IMR-90 (cell line): ENCODE results near the gene SERPING1. TPM values are rescaled to one million over a fixed set of nuclear protein-coding genes. Genes with fewer than 3 reads are reported as not detected.

Source experiments
- ATAC-seq: fragments of 200-7000 bp; cut with Tn5 transposase; 2 replicates; pipeline ENCODE4 v1.9.1; 2020; ENCODE audit warnings: low read depth, mild to moderate bottlenecking, moderate library complexity
- BruUV-seq: library from RNA; stranded (reverse); fragments of 400-500 nt; replicated peaks from 2 replicates; lab custom pipeline; 2021; lab: Mats Ljungman, UMichigan
- CTCF ChIA-PET: fragments of 300-600 bp; formaldehyde crosslinking; extraction: SDS; loops from one replicate; lab custom pipeline; 2021; ENCODE audit warnings: antibody characterized with exemption; lab: Yijun Ruan, JAX
- POLR2A ChIA-PET: fragments of 300-600 bp; sonication (Branson Sonifier 250); formaldehyde crosslinking; loops from one replicate; lab custom pipeline; 2022; ENCODE audit warnings: antibody characterized with exemption; ENCODE audit not compliant: unreplicated experiment; lab: Charles Lee
- DNase-seq: peaks from one replicate; pipeline ENCODE4 v3.0.0; 2013
- H2AFZ ChIP-seq: replicated peaks from 2 replicates; pipeline ENCODE3; 2013; ENCODE audit warnings: low read length, mild to moderate bottlenecking; ENCODE audit not compliant: poor library complexity
- H2AK5ac ChIP-seq: 2 replicates; pipeline ENCODE4 v1.6.1; 2013; ENCODE audit warnings: low read depth, low read length, inconsistent platforms
- H2AK9ac ChIP-seq: replicated peaks from 2 replicates; pipeline ENCODE3; 2013; ENCODE audit warnings: mild to moderate bottlenecking, low read depth, low read length, moderate library complexity; ENCODE audit not compliant: poor library complexity
- H2BK120ac ChIP-seq: 2 replicates; pipeline ENCODE4 v1.6.1; 2013; ENCODE audit warnings: low read depth, low read length, inconsistent platforms
- H2BK15ac ChIP-seq: 3 replicates; pipeline ENCODE4 v1.6.1; 2013; ENCODE audit warnings: low read depth, low read length, inconsistent platforms
- H2BK20ac ChIP-seq: 2 replicates; pipeline ENCODE4 v1.6.1; 2013; ENCODE audit warnings: low read depth, mild to moderate bottlenecking, inconsistent platforms, low read length, moderate library complexity
- H2BK5ac ChIP-seq: 2 replicates; pipeline ENCODE4 v1.6.1; 2013; ENCODE audit warnings: mild to moderate bottlenecking, low read depth, low read length, inconsistent platforms; ENCODE audit not compliant: poor library complexity, severe bottlenecking
- H3K14ac ChIP-seq: replicated peaks from 2 replicates; pipeline ENCODE4 v1.6.1; 2013; ENCODE audit warnings: low read depth, low read length, inconsistent platforms
- H3K18ac ChIP-seq: 2 replicates; pipeline ENCODE4 v1.6.1; 2013; ENCODE audit warnings: low read depth, low read length, control low read depth
- H3K23ac ChIP-seq: 2 replicates; pipeline ENCODE4 v1.6.1; 2013; ENCODE audit warnings: low read depth, low read length, inconsistent platforms
- H3K27ac ChIP-seq: 2 replicates; pipeline ENCODE4 v1.5.1; 2013; ENCODE audit warnings: mild to moderate bottlenecking, control low read depth, low read length; ENCODE audit not compliant: insufficient read depth
- H3K27me3 ChIP-seq: 2 replicates; pipeline ENCODE4 v1.6.1; 2013; ENCODE audit warnings: low read length; ENCODE audit not compliant: control insufficient read depth, insufficient read depth
- H3K36me3 ChIP-seq: 2 replicates; pipeline ENCODE4 v1.6.1; 2013; ENCODE audit warnings: low read length, mixed read lengths; ENCODE audit not compliant: control insufficient read depth, insufficient read depth
- H3K4ac ChIP-seq: 2 replicates; pipeline ENCODE4 v1.6.1; 2013; ENCODE audit warnings: low read depth, low read length, inconsistent platforms
- H3K4me1 ChIP-seq: 2 replicates; pipeline ENCODE4 v1.6.1; 2013; ENCODE audit warnings: low read length, mixed read lengths; ENCODE audit not compliant: control insufficient read depth, insufficient read depth
- H3K4me2 ChIP-seq: 2 replicates; pipeline ENCODE4 v1.6.1; 2013; ENCODE audit warnings: low read depth, mild to moderate bottlenecking, control low read depth, low read length, moderate library complexity
- H3K4me3 ChIP-seq: 2 replicates; pipeline ENCODE4 v1.5.1; 2013; ENCODE audit warnings: low read depth, mild to moderate bottlenecking, control low read depth, low read length, moderate library complexity; ENCODE audit not compliant: insufficient read depth
- H3K56ac ChIP-seq: 2 replicates; pipeline ENCODE4 v1.6.1; 2013; ENCODE audit warnings: low read length, inconsistent platforms; ENCODE audit not compliant: insufficient read depth; ENCODE audit errors: extremely low read depth
- H3K79me1 ChIP-seq, 2 experiments: 2 replicates each; pipeline ENCODE4 v1.6.1; 2013; ENCODE audit warnings: low read length in 2 of 2, inconsistent platforms in 1 of 2, low read depth in 1 of 2
- H3K9ac ChIP-seq: 2 replicates; pipeline ENCODE4 v1.6.1; 2013; ENCODE audit warnings: low read depth, low read length, control low read depth
- H3K9me1 ChIP-seq: 2 replicates; pipeline ENCODE4 v1.6.1; 2013; ENCODE audit warnings: low read length, inconsistent platforms; ENCODE audit not compliant: insufficient read depth
- H3K9me3 ChIP-seq: 2 replicates; pipeline ENCODE4 v1.6.1; 2013; ENCODE audit warnings: low read length; ENCODE audit not compliant: control insufficient read depth, insufficient read depth
- H4K20me1 ChIP-seq: 2 replicates; pipeline ENCODE4 v1.6.1; 2013; ENCODE audit warnings: low read length, inconsistent platforms; ENCODE audit not compliant: insufficient read depth
- H4K5ac ChIP-seq: 2 replicates; pipeline ENCODE4 v1.6.1; 2013; ENCODE audit warnings: mild to moderate bottlenecking, low read depth, low read length, control low read depth
- H4K8ac ChIP-seq, 2 experiments: 2 replicates each; pipeline ENCODE4 v1.6.1; 2013; ENCODE audit warnings: low read depth in 2 of 2, low read length in 2 of 2, control low read depth in 1 of 2, inconsistent platforms in 1 of 2
- H4K91ac ChIP-seq: 2 replicates; pipeline ENCODE4 v1.6.1; 2013; ENCODE audit warnings: low read depth, low read length, inconsistent platforms; ENCODE audit not compliant: insufficient read depth
- POLR2A ChIP-seq: IDR thresholded peaks from 2 replicates; pipeline ENCODE4 v1.6.1; 2012; ENCODE audit warnings: mild to moderate bottlenecking, low read depth, low read length
- RAD21 ChIP-seq: IDR thresholded peaks from 2 replicates; pipeline ENCODE4 v1.6.1; 2012; ENCODE audit warnings: low read length, improper control_type of control experiment
- USF2 ChIP-seq: fragments of 150-350 bp; IDR thresholded peaks from 2 replicates; pipeline ENCODE4 v1.6.1; 2017; ENCODE audit warnings: mild to moderate bottlenecking, antibody characterized with exemption, low read length, low read depth
- WGBS, 2 experiments: methylation state at CpG; one replicate each; pipeline versions ENCODE4 v1.1.5 to v1.1.7; 2013; ENCODE audit warnings: missing lambda C conversion rate in 2 of 2; ENCODE audit not compliant: insufficient read length in 1 of 2; ENCODE audit errors: extremely low coverage in 2 of 2; 5-methylcytosine and 5-hydroxymethylcytosine counted together
- dilution Hi-C: fragments of 300-500 bp; cut with HindIII; formaldehyde crosslinking; loops from one replicate; pipeline ENCODE4 v1.14.3; 2018; ENCODE audit warnings: low sequenced_read_pairs; ENCODE audit not compliant: unreplicated experiment
- in situ Hi-C: fragments of 300-500 bp; cut with MboI; formaldehyde crosslinking; loops from 3 replicates; pipeline ENCODE4 v1.14.3; 2019; ENCODE audit warnings: low sequenced_read_pairs, inconsistent platforms, mixed read lengths
- intact Hi-C: fragments of 100-400 bp; cut with micrococcal nuclease; formaldehyde crosslinking; loops from 2 replicates; pipeline ENCODE4 v1.10.0; 2022
- polyA plus RNA-seq, 3 experiments: library from polyadenylated mRNA; depleted of rRNA; stranded (reverse); fragments of >200 nt; gene quantifications; 2 replicates each; pipeline ENCODE4 v1.2.3, GENCODE V29; 2012; ENCODE audit warnings: low replicate concordance in 1 of 3
- total RNA-seq: library from RNA; depleted of rRNA; stranded (reverse); fragments of >200 nt; gene quantifications from 2 replicates; pipeline ENCODE4 v1.2.3, GENCODE V29; 2012

The SERPING1 gene
- total and polyA plus RNA-seq, 2 of the 4 experiments (the other 2 are of a cell fraction) = 2.0 to 30.7 TPM

GRCh38 chr11:57652662-57653061, 55.2 kb downstream of the SERPING1 start:
- Histone ChIP-seq H3K14ac (no peak overlapping the region), H2BK5ac (no peak overlapping the region), H3K4me3 (no peak overlapping the region), H3K9me1 (0 out of 2 replicates have a peak, but pooled peaks cover 4% of the 10 kb centered on the region), H3K18ac (no peak overlapping the region), H2BK120ac (no peak overlapping the region), H4K20me1 (peaks cover 13% of the 10 kb centered on the region), H3K4ac (no peak overlapping the region), H4K5ac (no peak overlapping the region), H4K8ac (no peak overlapping the region), H2AK9ac (no peak overlapping the region), H2AK5ac (no peak overlapping the region), H3K56ac (no peak overlapping the region), H3K9me3 (no peaks in the 10 kb centered on the region), H3K36me3 (no peaks in the 10 kb centered on the region), H3K4me2 (no peak overlapping the region), H4K91ac (no peak overlapping the region), H2AFZ (no peak overlapping the region), H2BK15ac (no peak overlapping the region), H3K27me3 (no peaks in the 10 kb centered on the region), H3K23ac (no peak overlapping the region), H3K79me1 (peaks cover 0 to 2% of the 10 kb centered on the region in 2 experiments; a peak in 3 of 4 replicates), H3K9ac (no peak overlapping the region), H3K27ac (no peak overlapping the region), H3K4me1 (peaks cover 16% of the 10 kb centered on the region), H2BK20ac (no peak overlapping the region)
- no TSS peak for BruUV-seq
- DNase-seq (no peak), ATAC-seq (no peak)
- dilution Hi-C loops = no loop called here
- in situ Hi-C loops = no loop called here
- intact Hi-C loops = no loop called here
- POLR2A ChIA-PET = no interaction called here
- TF ChIP-seq USF2 (no peak), POLR2A (no peak), RAD21 (no peak)
- 100% methylated on average over 2 of the region's 3 CpGs; no CpG with 5 or more reads in 1 of the 2 experiments for WGBS, 2 experiments
- CTCF ChIA-PET = no interaction called here
